Stimulated activated CD8-positive, alpha-beta memory T cell treated with anti-CD3 and anti-CD28 coated beads, Interleukin-7, amount 100 ng/mL, for 24 hours (primary cell): ENCODE data around the gene POLD4.
A peak's percentile ranks its signal among the peaks of the same experiment; 100 is the strongest.
"Not testable (repeated sequence)": the region's sequence is repeated elsewhere in the genome, so short reads cannot be mapped to it uniquely, and the experiment has no call there.

Experiments
- DNase-seq: peaks from one replicate; pipeline ENCODE4 v3.0.0-alpha.2; 2020; ENCODE audit warnings: low read depth

Gene POLD4

DNA sequence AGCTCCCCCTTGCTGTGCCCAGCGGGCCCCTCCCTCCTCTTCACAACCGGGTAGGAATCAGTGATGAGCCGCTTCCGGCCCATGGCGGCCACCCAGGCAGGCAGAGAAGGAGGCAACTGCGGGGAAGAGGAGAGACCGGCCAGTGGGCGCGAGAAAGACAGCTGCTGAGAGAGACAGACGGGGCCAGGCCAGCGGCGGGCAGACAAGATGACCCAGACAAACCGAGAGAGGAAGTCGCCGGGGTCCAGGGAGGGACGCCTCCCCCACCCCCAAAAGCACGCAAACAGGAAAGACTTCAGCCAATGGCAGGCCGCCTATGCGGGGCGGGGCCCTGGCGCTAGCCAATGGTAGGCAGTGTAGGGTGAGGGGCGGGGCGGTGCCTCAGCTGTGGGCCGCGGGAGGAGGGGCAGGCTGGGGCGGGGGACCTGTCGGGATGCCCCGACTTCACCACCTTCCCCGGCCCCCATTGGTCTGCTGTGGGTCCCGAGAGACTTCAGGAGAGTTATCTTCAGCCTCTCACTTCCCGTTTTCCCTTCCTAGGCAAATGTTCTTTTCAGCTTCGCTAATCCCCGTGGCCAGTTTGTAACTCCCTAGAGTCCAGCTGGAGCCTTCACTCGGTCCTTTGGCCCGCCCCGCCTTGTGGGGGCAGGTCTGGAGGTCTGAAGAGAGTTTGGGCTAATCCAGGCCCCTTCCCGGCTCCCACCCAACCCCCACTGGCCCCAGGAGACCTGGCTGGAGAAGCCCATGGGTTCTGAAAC lies at the start of gene POLD4:
Gene POLD4, minus strand, starts transcription at position 230 of the 758 bp plus-strand sequence. Its CDS starts 147 bp downstream, at position 83.
- DNase-seq, result peak; percentile 93

GRCh38 chr11:67403085-67403484 lies 49.7 kb upstream of the POLD4 start:
- DNase-seq, result not testable (repeated sequence)

GRCh38 chr11:67402192-67402839 lies 49.0 kb upstream of the POLD4 start:
- DNase-seq, result not testable (repeated sequence)

DNA sequence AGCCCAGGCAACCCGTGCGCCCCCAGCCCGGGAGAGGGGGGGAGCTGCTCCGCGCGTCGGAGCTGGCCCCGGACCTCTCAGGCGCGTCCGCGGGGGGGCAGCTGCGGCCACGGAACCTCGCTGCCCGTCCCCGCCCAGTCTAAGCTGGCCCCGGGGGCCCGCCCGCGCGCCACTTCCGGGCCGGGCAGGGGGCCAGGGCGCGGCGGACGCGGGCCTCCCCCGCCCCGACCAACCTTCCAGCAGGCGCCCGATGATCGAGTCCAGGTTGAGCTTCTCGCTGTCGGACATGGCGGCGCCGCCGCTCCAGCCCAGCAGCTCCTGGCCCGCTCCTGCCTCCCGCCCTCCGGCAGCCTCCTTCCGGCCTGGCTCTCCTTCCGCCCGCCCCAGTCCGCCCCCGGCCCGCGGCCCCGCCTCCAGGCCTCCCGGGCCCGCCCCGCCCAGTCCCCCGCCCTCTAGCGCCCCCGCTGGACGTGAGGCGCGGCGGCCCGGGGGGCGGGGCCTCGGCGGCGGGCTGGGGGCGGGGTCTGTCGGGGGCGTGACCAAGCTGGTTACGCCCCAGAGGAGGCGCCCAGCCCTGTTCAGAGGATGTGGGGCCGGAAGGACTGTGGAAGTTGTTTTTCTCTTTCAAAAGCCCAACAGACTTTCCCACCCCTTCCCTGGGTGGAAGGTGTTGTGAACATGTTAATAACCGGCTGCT lies 48.3 kb upstream of the POLD4 start, which contains the start of gene PPP1CA:
Gene PPP1CA, minus strand, starts transcription at position 364 of the 697 bp plus-strand sequence. Its CDS starts 76 bp downstream, at position 288.
- peak; percentile 78 for DNase-seq

DNA sequence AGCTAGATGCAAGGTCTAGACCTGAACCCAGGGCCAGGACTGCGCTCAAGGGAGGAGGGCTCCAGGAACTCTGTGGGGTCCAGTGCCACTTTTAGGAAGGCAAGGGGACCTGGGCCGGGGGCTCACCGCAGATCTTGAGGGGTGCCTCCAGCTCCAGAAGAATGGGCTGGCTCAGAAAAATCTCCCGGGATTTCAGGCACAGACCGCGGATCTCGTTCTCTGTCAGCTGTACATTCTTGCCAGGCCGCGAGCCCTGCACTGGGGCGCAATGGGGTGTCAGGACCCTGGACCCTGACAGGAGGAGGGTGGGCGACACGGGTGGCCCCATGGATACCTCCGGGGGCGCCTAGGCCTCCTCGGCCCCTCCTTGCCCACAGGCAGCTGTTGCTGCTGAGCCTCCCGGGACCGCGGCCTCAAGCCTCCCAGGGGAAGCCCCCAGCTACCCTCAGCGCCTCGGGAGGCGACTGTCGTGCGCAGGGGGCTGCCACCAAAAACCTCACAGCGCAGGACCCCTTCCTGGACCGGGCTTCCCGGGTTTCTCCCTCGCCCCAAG lies 47.7 kb upstream of the POLD4 start:
- DNase-seq, result no peak

DNA sequence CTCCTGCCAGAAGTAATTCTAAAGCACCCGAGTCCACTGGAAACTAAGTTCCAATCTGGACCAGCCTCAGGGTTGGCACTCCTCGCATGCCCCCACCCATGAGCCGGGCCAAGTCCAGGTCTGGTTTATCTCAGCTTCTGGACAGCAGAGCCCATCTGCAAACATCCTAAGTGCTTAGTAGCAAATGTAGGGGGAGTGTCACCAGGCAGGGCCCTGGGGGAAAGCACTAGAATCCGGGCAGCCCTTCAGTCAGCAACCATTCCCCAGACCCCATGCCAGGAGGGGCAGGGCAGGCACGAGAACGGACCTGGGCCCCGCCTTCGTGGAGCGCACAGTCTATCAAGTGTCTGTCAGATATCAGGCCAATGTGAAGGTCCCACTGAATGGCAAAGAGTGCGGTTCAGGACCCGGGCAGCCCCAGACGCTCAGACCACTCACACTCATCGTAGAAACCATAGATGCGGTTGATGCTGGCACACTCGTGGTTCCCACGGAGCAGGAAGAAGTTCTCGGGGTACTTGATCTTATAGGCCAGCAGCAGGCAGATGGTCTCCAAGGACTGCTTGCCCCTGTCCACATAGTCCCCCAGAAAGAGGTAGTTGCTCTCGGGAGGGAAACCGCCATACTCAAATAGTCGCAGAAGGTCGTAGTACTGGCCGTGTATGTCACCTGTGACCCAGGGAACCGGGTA lies 47.0 kb upstream of the POLD4 start:
- no peak for DNase-seq

GRCh38 chr11:67398661-67399563 lies 45.6 kb upstream of the POLD4 start:
- DNase-seq, result no peak

- no peak for DNase-seq
Observed at GRCh38 chr11:67397986-67398660, 44.8 kb upstream of the POLD4 start.

- no peak for DNase-seq
Observed at GRCh38 chr11:67397536-67397935, 44.2 kb upstream of the POLD4 start.

DNA sequence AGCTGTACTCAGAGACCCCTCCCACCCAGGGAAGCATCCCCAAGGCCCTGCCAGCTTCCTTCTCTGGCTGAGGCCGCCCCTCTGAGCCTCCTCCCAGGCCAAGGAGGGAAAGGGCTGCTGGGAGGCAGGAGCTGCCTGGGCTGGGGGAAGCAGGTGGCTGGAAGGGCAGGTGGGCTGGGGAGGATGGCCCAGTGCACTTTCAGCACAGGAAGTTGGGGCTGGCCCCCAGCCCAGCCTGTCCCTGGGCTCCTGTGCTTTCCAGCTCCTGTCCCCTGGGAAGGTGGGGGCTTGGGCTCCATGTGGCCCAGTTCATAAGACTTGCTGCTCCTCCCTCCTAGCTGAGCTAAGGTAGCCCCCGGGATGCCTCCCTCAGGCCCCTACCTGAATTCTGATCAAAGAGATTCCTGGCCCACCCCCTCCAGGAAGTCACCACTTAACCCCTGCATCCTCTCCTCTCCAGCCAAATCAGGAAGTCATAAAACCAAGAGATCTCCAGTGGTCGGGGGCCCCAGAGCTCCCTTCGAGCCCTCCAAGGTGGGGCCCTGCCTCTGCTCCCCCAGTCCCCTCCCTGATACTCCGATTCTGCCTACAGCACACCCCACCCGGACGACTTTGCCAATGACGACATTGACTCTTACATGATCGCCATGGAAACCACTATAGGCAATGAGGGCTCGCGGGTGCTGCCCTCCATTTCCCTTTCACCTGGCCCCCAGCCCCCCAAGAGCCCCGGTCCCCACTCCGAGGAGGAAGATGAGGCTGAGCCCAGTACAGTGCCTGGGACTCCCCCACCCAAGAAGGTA lies 43.4 kb upstream of the POLD4 start:
- DNase-seq, result no peak

DNA sequence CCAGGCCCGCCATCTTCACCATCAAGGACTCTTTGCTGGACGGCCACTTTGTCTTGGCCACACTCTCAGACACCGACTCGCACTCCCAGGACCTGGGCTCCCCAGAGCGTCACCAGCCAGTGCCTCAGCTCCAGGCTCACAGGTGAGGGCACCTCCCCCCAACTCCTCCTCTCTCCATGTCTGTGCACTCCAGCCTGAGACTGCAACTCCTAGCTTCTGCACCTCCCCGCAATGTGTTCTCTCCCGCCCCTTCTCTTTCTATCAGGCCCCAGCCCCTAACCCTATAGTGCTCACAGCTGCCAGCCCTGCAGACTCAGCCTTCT lies 42.9 kb upstream of the POLD4 start:
- DNase-seq, result no peak

DNA sequence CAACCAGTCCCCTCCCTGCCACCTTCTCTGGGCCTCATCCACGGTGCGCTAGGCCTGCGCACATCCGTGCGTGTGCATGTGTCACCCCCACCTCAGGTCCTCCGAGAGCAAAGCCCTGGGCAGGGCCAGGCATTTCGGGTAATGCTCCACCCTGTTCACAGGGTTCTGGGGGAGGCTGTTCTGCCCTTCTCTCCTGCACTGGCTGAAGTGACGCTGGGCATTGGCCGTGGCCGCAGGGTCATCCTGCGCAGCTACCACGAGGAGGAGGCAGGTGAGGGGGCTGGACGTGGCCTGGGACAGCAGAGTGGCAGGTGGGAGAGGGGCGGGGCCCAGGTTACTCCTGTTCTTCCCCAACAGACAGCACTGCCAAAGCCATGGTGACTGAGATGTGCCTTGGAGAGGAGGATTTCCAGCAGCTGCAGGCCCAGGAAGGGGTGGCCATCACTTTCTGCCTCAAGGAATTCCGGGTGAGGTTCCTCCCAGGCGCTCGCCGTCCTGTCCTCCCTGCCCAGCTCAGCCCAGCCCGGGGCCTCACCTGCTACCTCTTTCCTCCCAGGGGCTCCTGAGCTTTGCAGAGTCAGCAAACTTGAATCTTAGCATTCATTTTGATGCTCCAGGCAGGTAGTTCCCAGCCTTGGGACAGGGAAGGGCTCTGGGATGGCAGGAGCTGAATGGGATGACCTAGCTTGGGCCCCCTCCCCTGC lies 42.4 kb upstream of the POLD4 start:
- no peak for DNase-seq

DNA sequence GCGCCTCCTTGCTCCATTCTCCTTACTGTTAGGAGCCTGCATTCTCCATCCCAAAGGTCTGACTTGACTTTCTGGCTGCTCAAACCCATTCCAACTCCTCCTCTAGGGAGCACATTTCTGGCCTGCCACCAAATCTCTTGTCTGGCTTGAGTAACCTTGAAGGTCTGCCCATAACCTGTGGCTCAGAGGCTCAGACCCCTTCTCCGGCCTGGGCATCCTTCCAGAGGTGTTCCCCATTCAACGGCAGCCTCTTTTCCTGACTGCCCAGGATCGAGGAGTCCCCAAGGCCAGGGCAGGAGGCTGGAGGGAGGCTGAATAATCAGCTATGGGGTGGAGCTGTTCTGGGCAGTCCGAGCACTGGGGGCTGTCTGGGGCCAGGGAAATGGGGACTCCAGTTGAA lies 40.6 kb upstream of the POLD4 start:
- no peak for DNase-seq

- DNase-seq, result no peak
Observed at GRCh38 chr11:67393437-67393836, 40.1 kb upstream of the POLD4 start.

GRCh38 chr11:67392183-67392715 lies 38.9 kb upstream of the POLD4 start:
- no peak for DNase-seq

- peak; percentile 87 for DNase-seq
Observed at GRCh38 chr11:67391304-67392182, 38.2 kb upstream of the POLD4 start, which contains the start of gene RAD9A. Gene RAD9A, plus strand, starts transcription at chr11:67391986. Its CDS starts 59 bp downstream, at chr11:67392045.

GRCh38 chr11:67390947-67391303 lies 37.6 kb upstream of the POLD4 start:
- DNase-seq, result no peak

- DNase-seq, result no peak
Observed at GRCh38 chr11:67389477-67389876, 36.1 kb upstream of the POLD4 start.
